PC-3 (cell line): ENCODE results near the gene SPRED2.

Experiments used
- EZH2 ChIP-seq: fragments of 300-600 bp; sonication (generic); IDR thresholded peaks from one replicate; pipeline ENCODE4 v1.6.1; 2017; ENCODE audit warnings: antibody characterized with exemption, mild to moderate bottlenecking, low read length; ENCODE audit not compliant: unreplicated experiment
- TF ChIP-seq, protein P1 (sequence below): fragments of 300-600 bp; sonication (generic); conservative IDR thresholded peaks from 2 replicates; pipeline ENCODE4 v1.5.1; 2017; ENCODE audit warnings: antibody characterized with exemption, low read depth, mild to moderate bottlenecking, low read length

DNA sequence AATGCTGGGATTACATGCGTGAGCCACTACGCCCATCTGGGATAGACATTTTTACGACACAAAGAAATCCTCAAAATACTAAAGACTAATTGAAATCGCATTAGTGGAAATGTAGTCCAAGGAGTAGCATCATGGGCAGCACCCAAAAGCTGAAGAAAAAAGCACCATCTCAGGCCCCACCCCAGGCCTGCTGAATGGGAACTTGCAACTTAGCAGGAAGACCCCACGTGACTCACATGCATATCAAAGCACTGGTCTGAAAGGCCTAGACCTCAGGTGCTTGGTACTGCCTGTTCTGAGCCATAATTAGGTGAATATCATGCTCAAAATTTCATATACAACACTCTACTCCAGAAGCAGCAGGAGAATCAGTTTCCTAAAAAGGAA is 28.9 kb downstream of the SPRED2 start:
- TF ChIP-seq, protein P1, sequence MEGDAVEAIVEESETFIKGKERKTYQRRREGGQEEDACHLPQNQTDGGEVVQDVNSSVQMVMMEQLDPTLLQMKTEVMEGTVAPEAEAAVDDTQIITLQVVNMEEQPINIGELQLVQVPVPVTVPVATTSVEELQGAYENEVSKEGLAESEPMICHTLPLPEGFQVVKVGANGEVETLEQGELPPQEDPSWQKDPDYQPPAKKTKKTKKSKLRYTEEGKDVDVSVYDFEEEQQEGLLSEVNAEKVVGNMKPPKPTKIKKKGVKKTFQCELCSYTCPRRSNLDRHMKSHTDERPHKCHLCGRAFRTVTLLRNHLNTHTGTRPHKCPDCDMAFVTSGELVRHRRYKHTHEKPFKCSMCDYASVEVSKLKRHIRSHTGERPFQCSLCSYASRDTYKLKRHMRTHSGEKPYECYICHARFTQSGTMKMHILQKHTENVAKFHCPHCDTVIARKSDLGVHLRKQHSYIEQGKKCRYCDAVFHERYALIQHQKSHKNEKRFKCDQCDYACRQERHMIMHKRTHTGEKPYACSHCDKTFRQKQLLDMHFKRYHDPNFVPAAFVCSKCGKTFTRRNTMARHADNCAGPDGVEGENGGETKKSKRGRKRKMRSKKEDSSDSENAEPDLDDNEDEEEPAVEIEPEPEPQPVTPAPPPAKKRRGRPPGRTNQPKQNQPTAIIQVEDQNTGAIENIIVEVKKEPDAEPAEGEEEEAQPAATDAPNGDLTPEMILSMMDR = no peak
- no peak for TF ChIP-seq EZH2
